ENCODE measurements around the gene CD84. TPM values are rescaled to one million over a fixed set of nuclear protein-coding genes. Genes with fewer than 3 reads are reported as not detected.

Gene CD84
- total RNA-seq, 2 experiments from 2014 or later = 18.1 to 20.1 TPM

GRCh38 chr1:160606611-160607010 lies 27.3 kb upstream of the CD84 start:
- POLR2A ChIA-PET = interaction anchor here (0.9 to 4.4 kb wide), 10 partner anchors 11 to 176 kb away, joined by 3 to 23 read pairs (median 4); partner anchors contain the start of gene CD84
- Mint-ChIP-seq H3K27ac (peak overlapping the region; percentile 89), H3K4me1 (ENCODE audit: low read depth) (peaks cover 55% of the 10 kb centered on the region), H3K4me3 (no peak overlapping the region), H3K9me3 (peaks cover 30% of the 10 kb centered on the region), H3K36me3 (ENCODE audit: low read depth) (peaks cover 62% of the 10 kb centered on the region), H3K27me3 (no peaks in the 10 kb centered on the region)
- DNase-seq = no peak
- no peak for ATAC-seq
- intact Hi-C loops (cut with micrococcal nuclease) = loop anchor here (1.0 to 2.0 kb wide), 2 partner anchors 62 to 177 kb away; no protein-coding TSS in a partner anchor
- CTCF ChIA-PET = interaction anchor here (0.6 to 10.6 kb wide), 41 partner anchors 9 to 251 kb away, joined by 3 to 191 read pairs (median 5); partner anchors contain the start of genes CD84, SLAMF6 and SLAMF7
- no peak for TF ChIP-seq CTCF (IDR thresholded peaks at IDR 0.05)

- H3K27ac Mint-ChIP-seq = peak overlapping the region; percentile 89
- POLR2A ChIA-PET = interaction anchor here (0.9 to 4.4 kb wide), 9 partner anchors 12 to 175 kb away, joined by 3 to 23 read pairs (median 4); partner anchors contain the start of gene CD84
- intact Hi-C loops (cut with micrococcal nuclease) = loop anchor here (2.0 kb wide), 1 partner anchor 61 kb away; no protein-coding TSS in a partner anchor
- CTCF ChIA-PET = interaction anchor here (0.8 to 10.6 kb wide), 36 partner anchors 8 to 251 kb away, joined by 3 to 191 read pairs (median 6); partner anchors contain the start of genes CD84, SLAMF6 and SLAMF7
- peaks cover 36% of the 10 kb centered on the region for H3K9me3 Mint-ChIP-seq
- peaks cover 61% of the 10 kb centered on the region for H3K36me3 Mint-ChIP-seq (ENCODE audit: low read depth)
- H3K27me3 Mint-ChIP-seq = no peaks in the 10 kb centered on the region
- ATAC-seq (no peak), DNase-seq (peak; percentile 38)
- no peak for TF ChIP-seq CTCF (IDR thresholded peaks at IDR 0.05)
- peaks cover 50% of the 10 kb centered on the region for H3K4me1 Mint-ChIP-seq (ENCODE audit: low read depth)
- no peak overlapping the region for H3K4me3 Mint-ChIP-seq
Observed at GRCh38 chr1:160605792-160606479, 26.6 kb upstream of the CD84 start.

GRCh38 chr1:160605205-160605604 lies 25.9 kb upstream of the CD84 start:
- peaks cover 41% of the 10 kb centered on the region for H3K9me3 Mint-ChIP-seq
- CTCF ChIA-PET = interaction anchor here (0.8 to 10.6 kb wide), 15 partner anchors 14 to 176 kb away, joined by 3 to 191 read pairs (median 6); partner anchors contain the start of genes CD84 and SLAMF6
- peaks cover 54% of the 10 kb centered on the region for H3K36me3 Mint-ChIP-seq (ENCODE audit: low read depth)
- peak overlapping the region; percentile 89 for H3K27ac Mint-ChIP-seq
- TF ChIP-seq CTCF (IDR thresholded peaks at IDR 0.05) = no peak
- POLR2A ChIA-PET = interaction anchor here (4.3 kb wide), 1 partner anchor 13 kb away, joined by 19 read pairs; no protein-coding TSS in a partner anchor
- intact Hi-C loops (cut with micrococcal nuclease) = no loop called here
- no peak for ATAC-seq
- H3K4me1 Mint-ChIP-seq (ENCODE audit: low read depth) = peaks cover 42% of the 10 kb centered on the region
- H3K27me3 Mint-ChIP-seq = no peaks in the 10 kb centered on the region
- DNase-seq = no peak
- H3K4me3 Mint-ChIP-seq = no peak overlapping the region

GRCh38 chr1:160597705-160598104 lies 18.4 kb upstream of the CD84 start:
- DNase-seq (no peak), ATAC-seq (no peak)
- Mint-ChIP-seq H3K27ac (no peak overlapping the region), H3K4me3 (no peak overlapping the region), H3K9me3 (peaks cover 31% of the 10 kb centered on the region), H3K27me3 (no peaks in the 10 kb centered on the region), H3K36me3 (ENCODE audit: low read depth) (peaks cover 18% of the 10 kb centered on the region), H3K4me1 (ENCODE audit: low read depth) (peaks cover 2% of the 10 kb centered on the region)
- CTCF ChIA-PET = interaction anchor here (1.1 to 2.3 kb wide), 8 partner anchors 9 to 169 kb away, joined by 3 to 18 read pairs (median 6); no protein-coding TSS in a partner anchor
- POLR2A ChIA-PET = interaction anchor here (1.0 to 1.3 kb wide), 2 partner anchors 11 to 20 kb away, joined by 3 to 5 read pairs; no protein-coding TSS in a partner anchor
- no peak for TF ChIP-seq CTCF (IDR thresholded peaks at IDR 0.05)
- intact Hi-C loops (cut with micrococcal nuclease) = no loop called here

Data from activated CD8-positive, alpha-beta T cell treated with anti-CD3 and anti-CD28 coated beads for 36 hours (primary cell).